Measurements from ENCODE around the gene PSMD14.

The PSMD14 gene

GRCh38 chr2:161379740-161380139 is 71.5 kb downstream of the PSMD14 start:
- Histone ChIP-seq H3K27me3 (ENCODE audit: insufficient read depth, low read depth) (no peaks in the 10 kb centered on the region), H3K4me1 (ENCODE audit: low read depth, poor library complexity, severe bottlenecking) (peaks cover 25% of the 10 kb centered on the region), H3K36me3 (ENCODE audit: insufficient read depth) (no peaks in the 10 kb centered on the region), H3K27ac (no peak overlapping the region), H3K9ac (no peak overlapping the region), H3K79me2 (ENCODE audit: insufficient read depth, low read depth) (no peaks in the 10 kb centered on the region), H3K4me2 (no peak overlapping the region), H2AFZ (ENCODE audit: low read depth) (no peak overlapping the region), H3K4me3 (IDR thresholded peaks at IDR 0.05; ENCODE audit: insufficient read depth, low read depth, low read length) (no peak overlapping the region), H4K20me1 (ENCODE audit: insufficient read depth) (no peaks in the 10 kb centered on the region)
- no peak for TF ChIP-seq CTCF (conservative IDR thresholded peaks at IDR 0.05; ENCODE audit: low read depth, low read length)

- no peaks in the 10 kb centered on the region for H3K36me3 ChIP-seq (ENCODE audit: insufficient read depth)
- 0 out of 2 replicates have a peak, but pooled peaks cover 2% of the 10 kb centered on the region for H4K20me1 ChIP-seq (ENCODE audit: insufficient read depth)
- H3K4me2 ChIP-seq = no peak overlapping the region
- H3K27me3 ChIP-seq (ENCODE audit: insufficient read depth, low read depth) = no peaks in the 10 kb centered on the region
- no peak for TF ChIP-seq CTCF (conservative IDR thresholded peaks at IDR 0.05; ENCODE audit: low read depth, low read length)
- peaks cover 43% of the 10 kb centered on the region for H3K4me1 ChIP-seq (ENCODE audit: low read depth, poor library complexity, severe bottlenecking)
- no peaks in the 10 kb centered on the region for H3K79me2 ChIP-seq (ENCODE audit: insufficient read depth, low read depth)
- H3K27ac ChIP-seq = no peak overlapping the region
- H2AFZ ChIP-seq (ENCODE audit: low read depth) = no peak overlapping the region
- no peak overlapping the region for H3K4me3 ChIP-seq (IDR thresholded peaks at IDR 0.05; ENCODE audit: insufficient read depth, low read depth, low read length)
- no peak overlapping the region for H3K9ac ChIP-seq
Measured at GRCh38 chr2:161381546-161381945, 73.3 kb downstream of the PSMD14 start.

- no peaks in the 10 kb centered on the region for H3K79me2 ChIP-seq (ENCODE audit: insufficient read depth, low read depth)
- TF ChIP-seq CTCF (conservative IDR thresholded peaks at IDR 0.05; ENCODE audit: low read depth, low read length) = no peak
- H3K4me2 ChIP-seq = no peak overlapping the region
- H2AFZ ChIP-seq (ENCODE audit: low read depth) = no peak overlapping the region
- H3K4me3 ChIP-seq (IDR thresholded peaks at IDR 0.05; ENCODE audit: insufficient read depth, low read depth, low read length) = no peak overlapping the region
- H3K9ac ChIP-seq = no peak overlapping the region
- H3K27me3 ChIP-seq (ENCODE audit: insufficient read depth, low read depth) = no peaks in the 10 kb centered on the region
- no peaks in the 10 kb centered on the region for H3K36me3 ChIP-seq (ENCODE audit: insufficient read depth)
- peaks cover 46% of the 10 kb centered on the region for H3K4me1 ChIP-seq (ENCODE audit: low read depth, poor library complexity, severe bottlenecking)
- H4K20me1 ChIP-seq (ENCODE audit: insufficient read depth) = 0 out of 2 replicates have a peak, but pooled peaks cover 2% of the 10 kb centered on the region
- H3K27ac ChIP-seq = no peak overlapping the region
Measured at GRCh38 chr2:161382747-161383146, 74.5 kb downstream of the PSMD14 start.

- H3K4me3 ChIP-seq (IDR thresholded peaks at IDR 0.05; ENCODE audit: insufficient read depth, low read depth, low read length) = no peak overlapping the region
- 0 out of 2 replicates have a peak, but pooled peaks cover 2% of the 10 kb centered on the region for H4K20me1 ChIP-seq (ENCODE audit: insufficient read depth)
- peaks cover 56% of the 10 kb centered on the region for H3K4me1 ChIP-seq (ENCODE audit: low read depth, poor library complexity, severe bottlenecking)
- H3K36me3 ChIP-seq (ENCODE audit: insufficient read depth) = no peaks in the 10 kb centered on the region
- H2AFZ ChIP-seq (ENCODE audit: low read depth) = no peak overlapping the region
- no peak for TF ChIP-seq CTCF (conservative IDR thresholded peaks at IDR 0.05; ENCODE audit: low read depth, low read length)
- peak overlapping the region; percentile 42 for H3K4me2 ChIP-seq
- 0 out of 2 replicates have a peak, but pooled peaks cover 5% of the 10 kb centered on the region for H3K79me2 ChIP-seq (ENCODE audit: insufficient read depth, low read depth)
- H3K9ac ChIP-seq = no peak overlapping the region
- H3K27ac ChIP-seq = peak overlapping the region; percentile 12; the same call in 1 of the 2 replicates
- H3K27me3 ChIP-seq (ENCODE audit: insufficient read depth, low read depth) = no peaks in the 10 kb centered on the region
Measured at GRCh38 chr2:161384864-161385263, 76.6 kb downstream of the PSMD14 start.
